Measurements from ENCODE around the gene KIAA0319L.

- TF ChIP-seq, protein P1, sequence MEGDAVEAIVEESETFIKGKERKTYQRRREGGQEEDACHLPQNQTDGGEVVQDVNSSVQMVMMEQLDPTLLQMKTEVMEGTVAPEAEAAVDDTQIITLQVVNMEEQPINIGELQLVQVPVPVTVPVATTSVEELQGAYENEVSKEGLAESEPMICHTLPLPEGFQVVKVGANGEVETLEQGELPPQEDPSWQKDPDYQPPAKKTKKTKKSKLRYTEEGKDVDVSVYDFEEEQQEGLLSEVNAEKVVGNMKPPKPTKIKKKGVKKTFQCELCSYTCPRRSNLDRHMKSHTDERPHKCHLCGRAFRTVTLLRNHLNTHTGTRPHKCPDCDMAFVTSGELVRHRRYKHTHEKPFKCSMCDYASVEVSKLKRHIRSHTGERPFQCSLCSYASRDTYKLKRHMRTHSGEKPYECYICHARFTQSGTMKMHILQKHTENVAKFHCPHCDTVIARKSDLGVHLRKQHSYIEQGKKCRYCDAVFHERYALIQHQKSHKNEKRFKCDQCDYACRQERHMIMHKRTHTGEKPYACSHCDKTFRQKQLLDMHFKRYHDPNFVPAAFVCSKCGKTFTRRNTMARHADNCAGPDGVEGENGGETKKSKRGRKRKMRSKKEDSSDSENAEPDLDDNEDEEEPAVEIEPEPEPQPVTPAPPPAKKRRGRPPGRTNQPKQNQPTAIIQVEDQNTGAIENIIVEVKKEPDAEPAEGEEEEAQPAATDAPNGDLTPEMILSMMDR (IDR thresholded peaks at IDR 0.05): no peak
- TF ChIP-seq POLR2A (IDR thresholded peaks at IDR 0.05): no peak
Observed at GRCh38 chr1:35453031-35453430, 104.2 kb downstream of the KIAA0319L start.

Data from testis (tissue), 2 donors.